Bronchial epithelial cell (primary cell): ENCODE data around the gene COX20. TPM values are rescaled to one million over a fixed set of nuclear protein-coding genes. Genes with fewer than 3 reads are reported as not detected.

Experiments
- DNase-seq: peaks from one replicate; pipeline ENCODE4 v3.0.0-alpha.2; 2010; ENCODE audit warnings: low read depth
- FAIRE-seq: peaks from 2 replicates; lab custom pipeline; 2011; peaks lifted over from hg19 to GRCh38; lab: Jason Lieb, UNC
- H3K27me3 ChIP-seq: 2 replicates; pipeline ENCODE4 v1.5.1; 2011; ENCODE audit warnings: low read length; ENCODE audit not compliant: control insufficient read depth, insufficient read depth
- H3K36me3 ChIP-seq: 2 replicates; pipeline ENCODE4 v1.5.1; 2011; ENCODE audit warnings: low read length; ENCODE audit not compliant: control insufficient read depth, insufficient read depth
- H3K4me3 ChIP-seq: 2 replicates; pipeline ENCODE4 v1.5.1; 2011; ENCODE audit warnings: mild to moderate bottlenecking, low read depth, low read length, control low read depth
- total RNA-seq: library from RNA; depleted of rRNA; stranded (reverse); fragments of >200 nt; gene quantifications from 2 replicates; pipeline ENCODE4 v1.2.1, GENCODE V29; 2014
- TF ChIP-seq, protein P1 (sequence below): IDR thresholded peaks from 2 replicates; pipeline ENCODE4 v1.5.1; 2011; ENCODE audit warnings: mild to moderate bottlenecking, moderate library complexity, low read length, control low read depth, inconsistent platforms; ENCODE audit not compliant: insufficient read depth, severe bottlenecking

The COX20 gene
- total RNA-seq, 1 donor from 2014 or later = 11.1 TPM

DNA sequence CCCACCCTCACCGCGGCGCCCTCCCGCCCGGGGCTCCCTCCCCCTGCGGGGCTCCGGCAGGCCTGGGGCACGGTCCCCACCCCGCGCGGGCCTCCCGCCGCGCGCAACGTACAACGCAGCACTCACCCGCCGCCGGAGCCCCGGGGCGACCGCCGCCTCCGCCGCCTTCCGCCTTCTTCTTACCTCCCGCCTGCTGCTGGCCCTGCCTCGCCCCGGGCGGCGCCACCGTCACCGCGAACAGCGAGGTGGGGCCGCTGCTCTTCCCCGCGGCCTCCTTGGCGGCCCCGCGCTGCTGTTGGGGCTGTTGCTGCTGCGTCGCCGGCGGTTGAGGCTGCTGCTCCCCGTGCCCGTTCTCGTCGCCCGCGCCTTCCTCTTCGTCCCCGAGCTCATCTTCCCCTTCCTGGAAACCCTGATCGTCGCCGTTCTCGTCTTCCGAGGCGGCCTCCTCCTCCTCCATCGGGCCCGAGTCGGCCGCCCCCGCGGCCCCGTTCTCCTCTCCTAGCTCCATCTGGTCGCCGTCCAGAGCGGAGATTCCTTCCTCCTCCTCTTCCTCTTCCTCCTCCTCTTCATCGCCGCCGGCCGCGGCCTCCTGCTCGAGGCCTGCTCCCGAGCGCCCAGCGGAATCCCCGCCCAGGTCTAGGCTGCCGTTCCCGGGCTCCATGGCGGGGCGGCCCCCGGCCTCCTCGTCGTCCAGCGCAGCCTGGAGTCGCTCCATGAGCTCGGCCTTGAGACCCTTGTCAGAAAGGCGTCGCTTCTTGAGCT lies 28.2 kb downstream of the COX20 start:
- H3K27me3 ChIP-seq = no peaks in the 10 kb centered on the region
- DNase-seq = no peak
- TF ChIP-seq, protein P1, sequence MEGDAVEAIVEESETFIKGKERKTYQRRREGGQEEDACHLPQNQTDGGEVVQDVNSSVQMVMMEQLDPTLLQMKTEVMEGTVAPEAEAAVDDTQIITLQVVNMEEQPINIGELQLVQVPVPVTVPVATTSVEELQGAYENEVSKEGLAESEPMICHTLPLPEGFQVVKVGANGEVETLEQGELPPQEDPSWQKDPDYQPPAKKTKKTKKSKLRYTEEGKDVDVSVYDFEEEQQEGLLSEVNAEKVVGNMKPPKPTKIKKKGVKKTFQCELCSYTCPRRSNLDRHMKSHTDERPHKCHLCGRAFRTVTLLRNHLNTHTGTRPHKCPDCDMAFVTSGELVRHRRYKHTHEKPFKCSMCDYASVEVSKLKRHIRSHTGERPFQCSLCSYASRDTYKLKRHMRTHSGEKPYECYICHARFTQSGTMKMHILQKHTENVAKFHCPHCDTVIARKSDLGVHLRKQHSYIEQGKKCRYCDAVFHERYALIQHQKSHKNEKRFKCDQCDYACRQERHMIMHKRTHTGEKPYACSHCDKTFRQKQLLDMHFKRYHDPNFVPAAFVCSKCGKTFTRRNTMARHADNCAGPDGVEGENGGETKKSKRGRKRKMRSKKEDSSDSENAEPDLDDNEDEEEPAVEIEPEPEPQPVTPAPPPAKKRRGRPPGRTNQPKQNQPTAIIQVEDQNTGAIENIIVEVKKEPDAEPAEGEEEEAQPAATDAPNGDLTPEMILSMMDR = no peak

DNA sequence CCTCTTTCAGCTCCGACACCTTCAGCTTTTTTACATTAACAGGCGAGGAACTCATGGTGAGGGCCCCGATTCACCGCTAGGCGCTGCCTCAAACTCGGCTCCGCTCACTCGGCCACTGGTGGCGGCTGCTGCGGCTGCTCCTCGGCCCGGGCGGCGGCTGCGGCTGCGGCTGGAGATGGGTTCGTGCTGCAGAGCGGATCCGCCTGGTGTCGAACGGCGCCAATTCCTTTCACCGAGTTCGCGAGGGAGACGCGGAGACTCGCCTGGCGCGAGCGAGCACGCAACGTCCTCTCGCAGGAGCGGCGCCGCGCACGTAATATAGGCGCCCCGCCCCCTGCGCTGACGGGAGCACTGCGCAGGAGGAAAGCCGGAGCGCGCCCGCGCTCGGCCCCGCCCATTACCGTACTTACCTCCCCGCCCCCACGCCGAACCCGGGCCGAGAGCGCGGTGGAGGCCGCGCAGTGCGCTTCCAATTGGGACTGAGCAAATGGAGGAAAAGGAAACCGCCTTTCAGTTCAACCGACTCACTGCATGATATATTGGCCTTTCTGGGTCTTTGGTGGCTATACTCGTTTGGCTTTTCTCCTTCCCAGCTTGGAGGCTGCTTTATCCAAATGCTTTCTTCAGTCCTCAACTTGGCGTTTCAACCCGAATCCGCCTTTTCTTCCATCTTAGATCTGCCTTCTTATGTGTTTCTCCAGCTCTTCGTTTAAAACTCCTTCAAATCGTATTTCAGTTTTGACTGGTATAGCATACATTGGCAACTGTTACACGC lies 29.0 kb downstream of the COX20 start, which contains the start of gene HNRNPU:
TSS of gene HNRNPU (minus strand) at position 291 of the 775 bp plus-strand sequence. CDS start at position 55, 236 bp downstream.
- TF ChIP-seq, protein P1 = peak; percentile 54
- H3K27me3 ChIP-seq = no peaks in the 10 kb centered on the region
- no peak for FAIRE-seq

More for the DNA sequence above, 28.2 kb downstream of the COX20 start:
- FAIRE-seq = no peak
- Histone ChIP-seq H3K36me3 (peaks cover 15% of the 10 kb centered on the region), H3K4me3 (peak overlapping the region; percentile 99)

GRCh38 chr1:244865028-244865371 lies 29.5 kb downstream of the COX20 start:
- peaks cover 6% of the 10 kb centered on the region for H3K36me3 ChIP-seq
- H3K4me3 ChIP-seq = peak overlapping the region; percentile 99
- no peaks in the 10 kb centered on the region for H3K27me3 ChIP-seq
- FAIRE-seq (no peak), DNase-seq (no peak)
- TF ChIP-seq, protein P1 = no peak

More for the DNA sequence above, 29.0 kb downstream of the COX20 start, which contains the start of gene HNRNPU:
- Histone ChIP-seq H3K36me3 (peaks cover 12% of the 10 kb centered on the region), H3K4me3 (peak within 1 kb of the TSS; percentile 99)
- DNase-seq = peak; percentile 87

DNA sequence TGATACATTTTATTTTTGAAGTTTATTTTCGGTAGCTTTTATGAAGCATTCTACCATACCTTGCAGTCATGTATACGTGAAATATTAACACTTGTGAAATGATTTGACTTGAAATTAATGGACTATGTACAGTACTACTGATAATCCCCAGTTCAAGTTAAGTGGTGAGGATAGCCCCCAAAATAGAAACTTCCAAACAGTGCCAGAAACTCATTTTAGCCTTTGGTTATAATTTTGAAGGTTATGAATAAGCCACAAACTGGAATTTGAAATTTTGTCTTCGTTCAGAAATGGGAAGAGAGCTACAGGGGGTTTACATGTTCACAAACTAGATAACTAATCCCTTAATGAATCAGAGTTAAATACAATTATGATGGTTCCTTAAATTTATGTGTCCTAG lies 30.4 kb downstream of the COX20 start:
- Histone ChIP-seq H3K4me3 (no peak overlapping the region), H3K27me3 (no peaks in the 10 kb centered on the region), H3K36me3 (peaks cover 1% of the 10 kb centered on the region)
- FAIRE-seq = no peak
- TF ChIP-seq, protein P1 = no peak
- no peak for DNase-seq

- TF ChIP-seq, protein P1 = no peak
- H3K27me3 ChIP-seq = no peaks in the 10 kb centered on the region
- H3K4me3 ChIP-seq = no peak overlapping the region
- no peaks in the 10 kb centered on the region for H3K36me3 ChIP-seq
- FAIRE-seq (no peak), DNase-seq (no peak)
Observed at GRCh38 chr1:244866355-244866754, 30.9 kb downstream of the COX20 start.
